Epithelial cell of esophagus (primary cell): ENCODE data around the gene CD2AP.

ENCODE experiments used
- DNase-seq: peaks from one replicate; pipeline ENCODE4 v3.0.0; 2010; ENCODE audit warnings: low read depth
- H3K4me3 ChIP-seq: 2 replicates; pipeline ENCODE4 v1.5.1; 2011; ENCODE audit warnings: mild to moderate bottlenecking, low read length, control low read depth
- TF ChIP-seq, protein P1 (sequence below): IDR thresholded peaks from 2 replicates; pipeline ENCODE4 v1.5.1; 2011; ENCODE audit warnings: low read depth, mild to moderate bottlenecking, low read length, control low read depth, inconsistent platforms; ENCODE audit not compliant: insufficient read depth; ENCODE audit errors: missing control alignments

Gene CD2AP

DNA sequence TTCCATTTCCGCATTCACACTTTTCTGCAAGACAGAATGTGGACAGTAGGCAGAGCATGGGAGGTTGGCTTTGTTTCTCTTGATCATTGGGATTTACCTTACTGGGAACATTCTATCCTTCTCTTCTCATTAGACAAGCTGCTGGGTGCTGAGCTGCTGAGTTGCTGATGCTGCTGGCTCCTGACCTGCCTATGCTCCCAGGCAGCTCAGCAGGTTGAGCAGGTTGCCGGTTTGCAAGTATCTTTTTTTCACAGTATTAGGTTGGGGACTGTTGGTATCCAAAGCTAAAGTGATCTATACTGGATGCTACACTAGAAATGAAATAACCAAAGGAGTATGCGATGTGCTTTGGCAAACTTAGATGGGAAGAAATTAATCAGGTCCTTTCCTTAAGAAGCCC, 197.1 kb downstream of the CD2AP start:
- DNase-seq = peak; percentile 67
- TF ChIP-seq, protein P1, sequence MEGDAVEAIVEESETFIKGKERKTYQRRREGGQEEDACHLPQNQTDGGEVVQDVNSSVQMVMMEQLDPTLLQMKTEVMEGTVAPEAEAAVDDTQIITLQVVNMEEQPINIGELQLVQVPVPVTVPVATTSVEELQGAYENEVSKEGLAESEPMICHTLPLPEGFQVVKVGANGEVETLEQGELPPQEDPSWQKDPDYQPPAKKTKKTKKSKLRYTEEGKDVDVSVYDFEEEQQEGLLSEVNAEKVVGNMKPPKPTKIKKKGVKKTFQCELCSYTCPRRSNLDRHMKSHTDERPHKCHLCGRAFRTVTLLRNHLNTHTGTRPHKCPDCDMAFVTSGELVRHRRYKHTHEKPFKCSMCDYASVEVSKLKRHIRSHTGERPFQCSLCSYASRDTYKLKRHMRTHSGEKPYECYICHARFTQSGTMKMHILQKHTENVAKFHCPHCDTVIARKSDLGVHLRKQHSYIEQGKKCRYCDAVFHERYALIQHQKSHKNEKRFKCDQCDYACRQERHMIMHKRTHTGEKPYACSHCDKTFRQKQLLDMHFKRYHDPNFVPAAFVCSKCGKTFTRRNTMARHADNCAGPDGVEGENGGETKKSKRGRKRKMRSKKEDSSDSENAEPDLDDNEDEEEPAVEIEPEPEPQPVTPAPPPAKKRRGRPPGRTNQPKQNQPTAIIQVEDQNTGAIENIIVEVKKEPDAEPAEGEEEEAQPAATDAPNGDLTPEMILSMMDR = no peak
- no peak overlapping the region for H3K4me3 ChIP-seq
